ENCODE results near the gene GSN.
A peak's percentile ranks its signal among the peaks of the same experiment; 100 is the strongest.

The GSN gene

DNA sequence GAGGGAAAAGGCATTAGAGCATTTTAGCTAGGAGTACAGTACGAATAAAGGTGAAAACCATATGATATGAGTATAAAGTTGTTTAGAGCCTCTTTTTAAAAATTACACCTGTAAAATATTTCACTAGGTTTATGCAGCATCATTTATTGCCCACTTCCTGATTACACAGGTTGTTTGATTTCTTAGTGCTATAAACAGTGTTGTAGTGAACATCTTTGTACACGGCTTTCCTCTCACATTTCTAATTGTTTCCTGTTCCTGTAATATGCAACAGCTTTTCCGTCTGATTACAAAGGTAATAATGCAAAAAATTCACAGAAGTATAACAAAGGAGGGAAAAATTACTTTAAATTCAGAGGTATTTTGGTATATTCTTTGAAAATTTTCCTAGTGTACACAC is 89.0 kb downstream of the GSN start:
- Histone ChIP-seq H3K4me1 (ENCODE audit: low read depth, poor library complexity, severe bottlenecking) (peaks cover 41% of the 10 kb centered on the region), H3K4me3 (IDR thresholded peaks at IDR 0.05; ENCODE audit: insufficient read depth, low read depth, low read length) (no peak overlapping the region), H3K27ac (no peak overlapping the region), H3K27me3 (ENCODE audit: insufficient read depth, low read depth) (no peaks in the 10 kb centered on the region), H3K36me3 (ENCODE audit: insufficient read depth) (no peaks in the 10 kb centered on the region), H3K9ac (no peak overlapping the region), H3K79me2 (ENCODE audit: insufficient read depth, low read depth) (no peaks in the 10 kb centered on the region), H4K20me1 (ENCODE audit: insufficient read depth) (no peaks in the 10 kb centered on the region), H2AFZ (ENCODE audit: low read depth) (no peak overlapping the region), H3K4me2 (no peak overlapping the region)
- TF ChIP-seq, protein P1, sequence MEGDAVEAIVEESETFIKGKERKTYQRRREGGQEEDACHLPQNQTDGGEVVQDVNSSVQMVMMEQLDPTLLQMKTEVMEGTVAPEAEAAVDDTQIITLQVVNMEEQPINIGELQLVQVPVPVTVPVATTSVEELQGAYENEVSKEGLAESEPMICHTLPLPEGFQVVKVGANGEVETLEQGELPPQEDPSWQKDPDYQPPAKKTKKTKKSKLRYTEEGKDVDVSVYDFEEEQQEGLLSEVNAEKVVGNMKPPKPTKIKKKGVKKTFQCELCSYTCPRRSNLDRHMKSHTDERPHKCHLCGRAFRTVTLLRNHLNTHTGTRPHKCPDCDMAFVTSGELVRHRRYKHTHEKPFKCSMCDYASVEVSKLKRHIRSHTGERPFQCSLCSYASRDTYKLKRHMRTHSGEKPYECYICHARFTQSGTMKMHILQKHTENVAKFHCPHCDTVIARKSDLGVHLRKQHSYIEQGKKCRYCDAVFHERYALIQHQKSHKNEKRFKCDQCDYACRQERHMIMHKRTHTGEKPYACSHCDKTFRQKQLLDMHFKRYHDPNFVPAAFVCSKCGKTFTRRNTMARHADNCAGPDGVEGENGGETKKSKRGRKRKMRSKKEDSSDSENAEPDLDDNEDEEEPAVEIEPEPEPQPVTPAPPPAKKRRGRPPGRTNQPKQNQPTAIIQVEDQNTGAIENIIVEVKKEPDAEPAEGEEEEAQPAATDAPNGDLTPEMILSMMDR (conservative IDR thresholded peaks at IDR 0.05; ENCODE audit: low read depth, low read length), result no peak

DNA sequence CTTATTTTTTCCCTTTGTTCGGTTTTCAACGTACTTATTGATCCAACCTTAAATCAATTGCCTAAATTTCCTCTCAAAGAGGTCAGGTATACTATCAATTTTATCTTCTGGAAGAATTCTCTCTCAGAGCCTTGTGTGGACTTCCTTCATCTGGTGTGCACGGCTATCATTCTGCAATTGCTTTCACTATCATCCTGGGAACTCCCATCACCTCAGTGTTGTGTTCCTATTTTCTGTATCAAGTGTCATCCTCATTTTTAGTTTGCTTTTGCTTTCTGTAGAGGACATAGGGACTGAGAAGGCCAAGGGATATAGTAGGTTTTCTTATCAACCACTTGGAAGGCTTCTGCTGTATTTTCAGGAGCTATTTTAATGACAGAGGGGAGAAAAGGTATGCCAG is 90.8 kb downstream of the GSN start:
- Histone ChIP-seq H3K4me3 (IDR thresholded peaks at IDR 0.05; ENCODE audit: insufficient read depth, low read depth, low read length) (no peak overlapping the region), H3K9ac (no peak overlapping the region), H3K4me2 (peak overlapping the region; percentile 78; the same call in 1 of the 2 replicates), H2AFZ (ENCODE audit: low read depth) (no peak overlapping the region), H3K27me3 (ENCODE audit: insufficient read depth, low read depth) (no peaks in the 10 kb centered on the region), H3K4me1 (ENCODE audit: low read depth, poor library complexity, severe bottlenecking) (peaks cover 44% of the 10 kb centered on the region), H4K20me1 (ENCODE audit: insufficient read depth) (no peaks in the 10 kb centered on the region), H3K27ac (peak overlapping the region; percentile 39; the same call in 1 of the 2 replicates), H3K79me2 (ENCODE audit: insufficient read depth, low read depth) (no peaks in the 10 kb centered on the region), H3K36me3 (ENCODE audit: insufficient read depth) (no peaks in the 10 kb centered on the region)
- TF ChIP-seq, protein P1 (conservative IDR thresholded peaks at IDR 0.05; ENCODE audit: low read depth, low read length), result no peak

DNA sequence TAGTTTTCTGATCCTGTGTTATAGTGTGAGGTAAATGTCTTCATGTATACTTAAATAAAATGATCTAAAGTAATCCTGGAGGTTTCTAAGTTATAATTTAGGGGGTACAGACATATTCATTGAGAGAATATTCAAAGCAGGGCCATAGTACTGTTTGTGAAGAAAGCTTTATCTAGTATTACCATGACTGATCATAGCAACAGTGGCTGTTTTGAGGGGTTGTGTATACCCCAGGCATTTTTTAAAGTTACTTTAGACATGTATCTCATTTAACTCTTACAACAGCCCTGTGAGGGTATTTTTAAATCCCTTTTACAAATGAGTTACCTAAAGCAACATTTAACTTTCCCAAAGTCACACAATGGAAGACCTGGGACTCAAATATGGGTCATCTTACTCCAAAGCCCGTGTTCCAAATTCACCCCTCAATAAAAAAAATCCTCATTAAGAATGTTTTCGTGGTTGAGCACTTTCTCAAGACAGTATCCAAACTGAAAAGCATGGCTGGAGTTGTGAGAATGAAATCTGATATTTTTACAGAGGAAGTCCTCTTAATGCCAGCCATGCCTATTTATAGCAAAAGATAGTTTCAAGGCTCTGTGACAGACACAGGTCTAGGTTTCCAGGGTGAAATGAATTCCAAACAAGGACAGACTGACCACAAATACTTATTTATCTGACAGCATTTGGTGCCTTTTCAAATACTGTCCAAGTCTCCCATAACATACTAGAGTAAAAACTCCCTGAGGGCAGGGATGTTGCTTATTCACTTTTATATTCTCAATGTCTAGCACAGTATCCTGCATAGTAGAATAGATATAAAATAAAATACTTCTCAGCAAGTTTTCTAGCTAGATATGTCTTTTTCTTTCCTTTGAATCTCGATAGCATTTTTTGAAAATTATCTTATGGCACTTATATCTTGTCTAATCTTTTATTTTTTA is 91.7 kb downstream of the GSN start:
- Histone ChIP-seq H3K4me1 (ENCODE audit: low read depth, poor library complexity, severe bottlenecking) (peaks cover 44% of the 10 kb centered on the region), H2AFZ (ENCODE audit: low read depth) (no peak overlapping the region), H3K36me3 (ENCODE audit: insufficient read depth) (no peaks in the 10 kb centered on the region), H3K4me2 (peak overlapping the region; percentile 78), H3K79me2 (ENCODE audit: insufficient read depth, low read depth) (no peaks in the 10 kb centered on the region), H4K20me1 (ENCODE audit: insufficient read depth) (no peaks in the 10 kb centered on the region), H3K27ac (peak overlapping the region; percentile 39; the same call in 1 of the 2 replicates), H3K9ac (no peak overlapping the region), H3K4me3 (IDR thresholded peaks at IDR 0.05; ENCODE audit: insufficient read depth, low read depth, low read length) (no peak overlapping the region), H3K27me3 (ENCODE audit: insufficient read depth, low read depth) (no peaks in the 10 kb centered on the region)
- TF ChIP-seq, protein P1 (conservative IDR thresholded peaks at IDR 0.05; ENCODE audit: low read depth, low read length), result no peak

DNA sequence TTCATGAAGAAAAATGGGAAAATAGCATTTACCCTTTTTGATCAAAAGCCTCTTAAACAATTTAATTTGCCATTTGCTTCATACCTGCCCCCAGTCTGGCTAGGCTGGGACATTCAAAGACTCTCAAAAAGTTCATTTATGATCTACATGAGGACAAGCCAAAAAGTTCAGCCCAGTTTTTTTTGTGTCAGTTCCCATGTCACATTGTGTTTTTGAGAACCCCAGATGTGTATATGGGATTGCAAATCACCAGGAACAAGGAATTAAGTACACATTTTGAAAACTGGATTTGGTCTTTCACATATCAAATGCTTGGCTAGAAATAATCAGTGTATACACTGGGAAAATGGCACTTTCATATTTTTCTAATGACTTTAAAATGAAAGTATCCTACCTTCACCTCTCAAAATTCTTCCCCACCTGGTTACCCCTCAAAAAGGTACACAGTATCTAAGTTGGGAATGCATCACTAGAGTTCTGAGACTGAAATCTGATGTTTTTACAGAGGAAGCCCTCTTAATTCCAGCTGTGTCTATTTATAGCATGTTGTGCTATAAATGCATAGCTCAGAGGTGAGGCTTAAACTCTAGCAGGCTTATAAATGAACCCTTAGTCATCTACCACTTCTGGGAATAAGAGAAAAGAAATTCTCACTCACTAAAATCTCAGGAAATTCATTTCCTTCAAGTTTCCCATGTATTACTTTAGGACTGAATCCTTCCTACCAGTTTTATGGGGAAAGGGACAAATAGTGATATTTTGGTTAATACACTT is 92.8 kb downstream of the GSN start:
- Histone ChIP-seq H3K27me3 (ENCODE audit: insufficient read depth, low read depth) (no peaks in the 10 kb centered on the region), H3K4me3 (IDR thresholded peaks at IDR 0.05; ENCODE audit: insufficient read depth, low read depth, low read length) (no peak overlapping the region), H3K4me2 (peak overlapping the region; percentile 78; the same call in 1 of the 2 replicates), H3K4me1 (ENCODE audit: low read depth, poor library complexity, severe bottlenecking) (peaks cover 44% of the 10 kb centered on the region), H3K79me2 (ENCODE audit: insufficient read depth, low read depth) (no peaks in the 10 kb centered on the region), H3K9ac (no peak overlapping the region), H3K36me3 (ENCODE audit: insufficient read depth) (no peaks in the 10 kb centered on the region), H2AFZ (ENCODE audit: low read depth) (no peak overlapping the region), H3K27ac (no peak overlapping the region), H4K20me1 (ENCODE audit: insufficient read depth) (no peaks in the 10 kb centered on the region)
- TF ChIP-seq, protein P1 (conservative IDR thresholded peaks at IDR 0.05; ENCODE audit: low read depth, low read length), result no peak

Data from KMS-11 (cell line).